Stomach smooth muscle (tissue), 2 donors: ENCODE results near the gene RAPGEFL1.
"Not testable (repeated sequence)": the region's sequence is repeated elsewhere in the genome, so short reads cannot be mapped to it uniquely, and the experiment has no call there.

Experiments
- H3K27ac ChIP-seq: one replicate; pipeline ENCODE4 v1.7.0; 2013; ENCODE audit warnings: mild to moderate bottlenecking, low read length, inconsistent platforms
- H3K27me3 ChIP-seq, 2 donors: one replicate each; pipeline ENCODE4 v1.7.0; 2013; ENCODE audit warnings: low read length in 2 of 2; ENCODE audit not compliant: insufficient read depth in 2 of 2, control insufficient read depth in 1 of 2
- H3K36me3 ChIP-seq, 2 donors: one replicate each; pipeline ENCODE4 v1.7.0; 2013; ENCODE audit warnings: low read length in 2 of 2; ENCODE audit not compliant: control insufficient read depth in 2 of 2, insufficient read depth in 2 of 2
- H3K4me1 ChIP-seq: one replicate; pipeline ENCODE4 v1.7.0; 2013; ENCODE audit warnings: low read length; ENCODE audit not compliant: control insufficient read depth, insufficient read depth
- H3K4me3 ChIP-seq, 2 donors: one replicate each; pipeline ENCODE4 v1.7.0; 2013; ENCODE audit warnings: low read length in 2 of 2
- H3K9ac ChIP-seq, 2 donors: one replicate each; pipeline ENCODE4 v1.7.0; 2013; ENCODE audit warnings: low read length in 2 of 2, mild to moderate bottlenecking in 1 of 2
- H3K9me3 ChIP-seq, 2 donors: one replicate each; pipeline ENCODE4 v1.7.0; 2013; ENCODE audit warnings: low read length in 2 of 2; ENCODE audit not compliant: control insufficient read depth in 2 of 2
- donor health status: healthy.
- donor health status: Pancreatic carcinoma.

RAPGEFL1 gene

DNA sequence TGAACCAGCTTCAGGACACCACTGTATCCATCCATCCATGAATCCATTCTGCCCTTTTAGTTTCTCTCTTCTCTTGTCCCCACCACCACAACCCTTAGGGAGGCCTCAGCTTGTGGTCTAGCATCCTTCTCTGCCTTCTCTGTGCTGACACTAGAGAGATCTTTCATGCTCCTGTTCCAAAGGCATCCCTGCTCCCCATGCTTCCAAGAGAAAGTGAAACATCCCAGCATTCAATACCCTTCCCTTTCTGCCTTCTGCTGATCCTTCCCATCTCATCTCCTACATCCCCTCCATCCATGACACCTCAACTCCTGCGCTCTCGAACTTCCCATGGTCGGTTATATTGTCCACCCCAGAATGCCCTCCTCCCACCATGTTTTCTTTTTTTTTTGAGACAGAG is 10.0 kb downstream of the RAPGEFL1 start:
- no peak overlapping the region for H3K4me3 ChIP-seq
- no peak overlapping the region for H3K27ac ChIP-seq

GRCh38 chr17:40188694-40189093 is 11.4 kb downstream of the RAPGEFL1 start:
- Histone ChIP-seq H3K27me3 (no peaks in the 10 kb centered on the region), H3K9me3 (no peaks in the 10 kb centered on the region), H3K4me3 (no peak overlapping the region), H3K27ac (no peak overlapping the region), H3K9ac (no peak overlapping the region), H3K4me1 (peaks cover 11% of the 10 kb centered on the region), H3K36me3 (peaks cover 0 to 2% of the 10 kb centered on the region in 2 donors)

More for the DNA sequence above, 10.0 kb downstream of the RAPGEFL1 start:
- peaks cover 0 to 2% of the 10 kb centered on the region in 2 donors for H3K36me3 ChIP-seq
- H3K4me1 ChIP-seq: peaks cover 11% of the 10 kb centered on the region
- H3K27me3 ChIP-seq: no peaks in the 10 kb centered on the region
- H3K9me3 ChIP-seq: no peaks in the 10 kb centered on the region
- H3K9ac ChIP-seq: no peak overlapping the region

GRCh38 chr17:40190197-40191021 is 13.1 kb downstream of the RAPGEFL1 start:
- Histone ChIP-seq H3K27ac (no peak overlapping the region), H3K4me3 (peak overlapping the region in 1 of 2 donors; percentile 78), H3K4me1 (peaks cover 13% of the 10 kb centered on the region)

GRCh38 chr17:40191237-40192208 is 14.3 kb downstream of the RAPGEFL1 start:
- peak overlapping the region in 1 of 2 donors; percentile 9 for H3K9ac ChIP-seq
- H3K36me3 ChIP-seq: peaks cover 0 to 2% of the 10 kb centered on the region in 2 donors
- H3K27me3 ChIP-seq: no peaks in the 10 kb centered on the region
- H3K9me3 ChIP-seq: no peaks in the 10 kb centered on the region
- peaks cover 13% of the 10 kb centered on the region for H3K4me1 ChIP-seq
- peak overlapping the region; percentile 31 for H3K27ac ChIP-seq
- H3K4me3 ChIP-seq: peak overlapping the region; percentile 72 to 78

More at GRCh38 chr17:40190197-40191021, 13.1 kb downstream of the RAPGEFL1 start:
- Histone ChIP-seq H3K27me3 (no peaks in the 10 kb centered on the region), H3K9ac (peak overlapping the region; percentile 28 to 29), H3K36me3 (peaks cover 0 to 2% of the 10 kb centered on the region in 2 donors), H3K9me3 (no peaks in the 10 kb centered on the region)

- Histone ChIP-seq H3K27ac (no peak overlapping the region), H3K9ac (no peak overlapping the region), H3K4me3 (no peak overlapping the region), H3K27me3 (no peaks in the 10 kb centered on the region), H3K4me1 (peaks cover 13% of the 10 kb centered on the region), H3K36me3 (peaks cover 0 to 2% of the 10 kb centered on the region in 2 donors), H3K9me3 (no peaks in the 10 kb centered on the region)
Observed at GRCh38 chr17:40192961-40193360, 15.7 kb downstream of the RAPGEFL1 start.

GRCh38 chr17:40194821-40195220 is 17.6 kb downstream of the RAPGEFL1 start:
- no peak overlapping the region for H3K4me3 ChIP-seq
- no peak overlapping the region for H3K27ac ChIP-seq
- H3K27me3 ChIP-seq: peaks cover 0 to 2% of the 10 kb centered on the region in 2 donors
- H3K4me1 ChIP-seq: peaks cover 13% of the 10 kb centered on the region
- H3K9me3 ChIP-seq: no peaks in the 10 kb centered on the region
- no peak overlapping the region for H3K9ac ChIP-seq
- H3K36me3 ChIP-seq: no peaks in the 10 kb centered on the region

DNA sequence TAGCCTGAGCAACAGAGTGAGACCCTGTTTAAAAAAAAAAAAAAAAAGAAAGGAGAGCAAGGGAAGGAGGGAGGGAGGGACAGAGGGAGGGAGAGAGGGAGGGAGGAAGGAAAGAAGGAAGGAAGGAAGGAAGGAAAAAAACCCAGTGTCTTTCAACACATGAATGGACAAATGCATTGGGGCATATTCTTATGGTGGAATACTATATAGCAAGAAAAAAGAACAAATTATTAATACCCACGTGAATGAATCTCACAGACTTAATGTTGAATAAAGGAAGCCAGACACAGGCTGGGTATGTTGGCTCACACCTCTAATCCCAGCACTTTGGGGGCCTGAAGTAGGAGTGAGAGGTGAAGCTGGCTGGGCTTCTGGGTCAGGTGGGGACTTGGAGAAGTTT is 20.3 kb downstream of the RAPGEFL1 start:
- Histone ChIP-seq H3K27me3 (peaks cover 0 to 2% of the 10 kb centered on the region in 2 donors), H3K4me1 (peaks cover 2% of the 10 kb centered on the region), H3K9ac (no peak overlapping the region)

DNA sequence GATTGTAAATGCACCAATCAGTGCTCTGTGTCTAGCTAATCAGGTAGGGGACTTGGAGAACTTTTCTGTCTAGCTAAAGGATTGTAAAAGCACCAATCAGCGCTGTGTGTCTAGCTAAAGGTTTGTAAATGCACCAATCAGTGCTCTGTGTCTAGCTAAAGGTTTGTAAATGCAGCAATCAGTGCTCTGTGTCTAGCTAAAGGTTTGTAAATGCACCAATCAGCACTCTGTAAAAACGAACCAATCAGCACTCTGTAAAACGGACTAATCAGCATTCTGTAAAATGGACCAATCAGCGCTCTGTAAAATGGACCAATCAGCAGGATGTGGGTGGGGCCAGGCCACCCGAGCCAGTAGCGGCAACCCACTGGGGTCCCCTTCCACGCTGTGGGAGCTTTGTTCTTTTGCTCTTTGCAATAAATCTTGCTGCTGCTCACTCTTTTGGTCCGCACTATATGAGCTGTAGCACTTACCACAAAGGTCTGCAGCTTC is 20.7 kb downstream of the RAPGEFL1 start:
- H3K9me3 ChIP-seq, H3K36me3 ChIP-seq, H3K4me3 ChIP-seq, H3K27ac ChIP-seq, H3K9ac ChIP-seq, H3K4me1 ChIP-seq, H3K27me3 ChIP-seq: not testable (repeated sequence)

More for the DNA sequence above, 20.3 kb downstream of the RAPGEFL1 start:
- Histone ChIP-seq H3K9me3 (no peaks in the 10 kb centered on the region), H3K27ac (no peak overlapping the region), H3K4me3 (no peak overlapping the region), H3K36me3 (no peaks in the 10 kb centered on the region)

DNA sequence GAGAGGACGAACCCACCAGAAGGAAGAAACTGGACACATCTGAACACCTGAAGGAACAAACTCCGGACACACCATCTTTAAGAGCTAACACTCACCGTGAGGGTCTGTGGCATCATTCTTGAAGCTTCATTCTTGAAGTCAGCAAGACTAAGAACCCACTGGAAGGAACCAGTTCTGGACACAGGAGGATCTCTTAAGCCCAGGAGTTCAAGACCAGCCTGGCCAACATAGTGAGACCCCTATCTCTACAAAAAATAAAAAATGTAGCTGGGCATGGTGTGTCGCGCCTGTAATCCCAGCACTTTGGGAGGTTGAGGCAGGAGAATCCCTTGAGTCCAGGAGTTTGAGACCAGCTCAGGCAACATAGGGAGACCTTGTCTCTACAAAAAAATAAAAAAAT is 21.3 kb downstream of the RAPGEFL1 start:
- H3K4me1 ChIP-seq: peaks cover 2% of the 10 kb centered on the region
- H3K4me3 ChIP-seq: no peak overlapping the region
- no peak overlapping the region for H3K9ac ChIP-seq
- H3K27ac ChIP-seq: no peak overlapping the region
- H3K27me3 ChIP-seq: peaks cover 0 to 2% of the 10 kb centered on the region in 2 donors
- no peaks in the 10 kb centered on the region for H3K9me3 ChIP-seq
- no peaks in the 10 kb centered on the region for H3K36me3 ChIP-seq

DNA sequence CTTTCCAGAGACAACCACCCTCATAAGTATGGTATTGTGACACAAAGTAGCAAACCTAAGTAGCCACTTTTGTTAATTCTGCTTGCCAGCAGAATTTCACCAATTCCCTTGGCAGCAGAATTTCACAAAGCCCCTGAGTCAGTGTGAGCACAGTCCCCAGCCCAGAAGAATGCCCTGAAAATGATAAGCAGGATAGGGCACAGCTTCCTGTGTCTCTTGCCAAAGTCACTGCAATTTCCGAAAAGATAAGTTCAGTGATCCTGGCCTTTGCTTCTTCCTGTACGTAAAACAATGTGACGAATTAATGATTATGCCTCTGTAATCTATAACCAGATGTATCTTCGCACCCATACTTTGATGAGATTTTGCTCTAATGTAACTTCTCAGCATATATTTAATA is 25.9 kb downstream of the RAPGEFL1 start:
- Histone ChIP-seq H3K9me3 (no peaks in the 10 kb centered on the region), H3K4me1 (no peaks in the 10 kb centered on the region), H3K36me3 (no peaks in the 10 kb centered on the region), H3K27ac (no peak overlapping the region), H3K9ac (no peak overlapping the region), H3K27me3 (peaks cover 0 to 2% of the 10 kb centered on the region in 2 donors), H3K4me3 (no peak overlapping the region)
